Measurements from ENCODE around the gene CNOT2. TPM values are rescaled to one million over a fixed set of nuclear protein-coding genes. Genes with fewer than 3 reads are reported as not detected.

Gene CNOT2
- total RNA-seq, 2 experiments from 2014 or later, result 121 to 123 TPM

- no TSS peak for BruUV-seq (replicated peaks)
- H3K27ac ChIP-seq (ENCODE audit: low read depth, low read length, poor library complexity, severe bottlenecking), result no peak overlapping the region
- H3K4me1 ChIP-seq (ENCODE audit: insufficient read depth, low read length, poor library complexity, severe bottlenecking), result no peaks in the 10 kb centered on the region
- DNase-seq (ENCODE audit: low spot score), result no peak
- H3K36me3 ChIP-seq (ENCODE audit: insufficient read depth, low read length), result peaks cover 51% of the 10 kb centered on the region
- no peaks in the 10 kb centered on the region for H4K20me1 ChIP-seq (ENCODE audit: insufficient read depth, low read length)
- H3K79me2 ChIP-seq (ENCODE audit: insufficient read depth, low read depth, low read length), result no peaks in the 10 kb centered on the region; the same call in 1 of the 2 replicates
- H3K9me2 ChIP-seq (ENCODE audit: insufficient read depth, low read length), result no peaks in the 10 kb centered on the region
- TF ChIP-seq, protein P1, sequence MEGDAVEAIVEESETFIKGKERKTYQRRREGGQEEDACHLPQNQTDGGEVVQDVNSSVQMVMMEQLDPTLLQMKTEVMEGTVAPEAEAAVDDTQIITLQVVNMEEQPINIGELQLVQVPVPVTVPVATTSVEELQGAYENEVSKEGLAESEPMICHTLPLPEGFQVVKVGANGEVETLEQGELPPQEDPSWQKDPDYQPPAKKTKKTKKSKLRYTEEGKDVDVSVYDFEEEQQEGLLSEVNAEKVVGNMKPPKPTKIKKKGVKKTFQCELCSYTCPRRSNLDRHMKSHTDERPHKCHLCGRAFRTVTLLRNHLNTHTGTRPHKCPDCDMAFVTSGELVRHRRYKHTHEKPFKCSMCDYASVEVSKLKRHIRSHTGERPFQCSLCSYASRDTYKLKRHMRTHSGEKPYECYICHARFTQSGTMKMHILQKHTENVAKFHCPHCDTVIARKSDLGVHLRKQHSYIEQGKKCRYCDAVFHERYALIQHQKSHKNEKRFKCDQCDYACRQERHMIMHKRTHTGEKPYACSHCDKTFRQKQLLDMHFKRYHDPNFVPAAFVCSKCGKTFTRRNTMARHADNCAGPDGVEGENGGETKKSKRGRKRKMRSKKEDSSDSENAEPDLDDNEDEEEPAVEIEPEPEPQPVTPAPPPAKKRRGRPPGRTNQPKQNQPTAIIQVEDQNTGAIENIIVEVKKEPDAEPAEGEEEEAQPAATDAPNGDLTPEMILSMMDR (conservative IDR thresholded peaks at IDR 0.05; ENCODE audit: low read length), result no peak
- no peak for TF ChIP-seq EZH2phosphoT487 (IDR thresholded peaks at IDR 0.05; ENCODE audit: borderline replicate concordance, low read depth, low read length)
- H3K4me2 ChIP-seq (ENCODE audit: low read length), result no peak overlapping the region
- intact Hi-C loops (cut with micrococcal nuclease; ENCODE audit: unreplicated experiment), result no loop called here
- POLR2A ChIA-PET, result interaction anchor here (1.0 kb wide), 1 partner anchor 8 kb away, joined by 4 read pairs; no protein-coding TSS in a partner anchor
- no peak overlapping the region for H3K4me3 ChIP-seq (ENCODE audit: low read depth, low read length, poor library complexity, severe bottlenecking)
- H2AFZ ChIP-seq (ENCODE audit: low read length), result no peak overlapping the region
- H3K9me3 ChIP-seq (ENCODE audit: low read length), result peaks cover 3% of the 10 kb centered on the region; the same call in 1 of the 2 replicates
- CTCF ChIA-PET (ENCODE audit: unreplicated experiment), result no interaction called here
Measured at GRCh38 chr12:70329728-70330127, 86.5 kb downstream of the CNOT2 start.

DNA sequence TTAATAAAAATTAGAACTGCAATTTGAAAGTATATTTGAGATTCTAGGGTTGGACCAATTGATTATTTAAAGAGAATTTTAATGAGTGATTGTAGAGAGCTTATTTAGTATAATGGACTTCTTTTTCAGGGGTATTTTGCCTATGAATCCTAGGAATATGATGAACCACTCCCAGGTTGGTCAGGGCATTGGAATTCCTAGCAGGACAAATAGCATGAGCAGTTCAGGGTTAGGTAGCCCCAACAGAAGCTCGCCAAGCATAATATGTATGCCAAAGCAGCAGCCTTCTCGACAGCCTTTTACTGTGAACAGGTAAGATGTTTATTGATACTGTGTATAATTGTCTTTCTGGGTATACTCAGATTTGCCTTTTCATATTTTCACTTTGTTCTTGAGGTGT is 86.9 kb downstream of the CNOT2 start:
- no peak overlapping the region for H2AFZ ChIP-seq (ENCODE audit: low read length)
- H3K9me2 ChIP-seq (ENCODE audit: insufficient read depth, low read length), result no peaks in the 10 kb centered on the region
- no peaks in the 10 kb centered on the region for H4K20me1 ChIP-seq (ENCODE audit: insufficient read depth, low read length)
- TF ChIP-seq, protein P1 (conservative IDR thresholded peaks at IDR 0.05; ENCODE audit: low read length), result no peak
- no peak for TF ChIP-seq EZH2phosphoT487 (IDR thresholded peaks at IDR 0.05; ENCODE audit: borderline replicate concordance, low read depth, low read length)
- DNase-seq (ENCODE audit: low spot score), result no peak
- ChIA-PET CTCF (ENCODE audit: unreplicated experiment) (no interaction called here), POLR2A (interaction anchor here (1.0 kb wide), 1 partner anchor 8 kb away, joined by 4 read pairs; no protein-coding TSS in a partner anchor)
- BruUV-seq (replicated peaks), result no TSS peak
- H3K36me3 ChIP-seq (ENCODE audit: insufficient read depth, low read length), result peaks cover 53% of the 10 kb centered on the region
- no peak overlapping the region for H3K27ac ChIP-seq (ENCODE audit: low read depth, low read length, poor library complexity, severe bottlenecking)
- no peak overlapping the region for H3K4me2 ChIP-seq (ENCODE audit: low read length)
- intact Hi-C loops (cut with micrococcal nuclease; ENCODE audit: unreplicated experiment), result no loop called here
- H3K9me3 ChIP-seq (ENCODE audit: low read length), result peaks cover 3% of the 10 kb centered on the region; the same call in 1 of the 2 replicates
- H3K79me2 ChIP-seq (ENCODE audit: insufficient read depth, low read depth, low read length), result no peaks in the 10 kb centered on the region; the same call in 1 of the 2 replicates
- no peak overlapping the region for H3K4me3 ChIP-seq (ENCODE audit: low read depth, low read length, poor library complexity, severe bottlenecking)
- no peaks in the 10 kb centered on the region for H3K4me1 ChIP-seq (ENCODE audit: insufficient read depth, low read length, poor library complexity, severe bottlenecking)

DNA sequence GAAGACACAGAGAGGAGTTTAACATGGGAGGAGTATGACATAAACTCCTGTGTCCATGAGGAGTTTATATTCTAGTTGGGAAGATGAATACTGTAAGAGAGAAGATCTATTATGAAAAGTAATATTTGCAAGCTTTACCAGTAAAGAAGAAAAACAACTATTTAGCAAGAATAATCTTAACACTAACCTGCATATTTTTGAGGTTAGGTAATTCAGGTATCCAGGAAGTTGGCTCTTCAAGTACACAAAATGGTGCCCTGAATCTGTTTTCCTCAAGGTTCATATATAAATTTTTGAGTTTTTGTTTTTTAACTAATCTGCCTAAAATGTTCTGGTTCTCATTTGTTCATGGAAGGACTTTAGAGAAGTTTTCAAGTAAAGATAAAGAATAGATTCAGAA is 89.0 kb downstream of the CNOT2 start:
- intact Hi-C loops (cut with micrococcal nuclease; ENCODE audit: unreplicated experiment), result no loop called here
- ChIA-PET POLR2A (interaction anchor here (1.8 kb wide), 1 partner anchor 11 kb away, joined by 11 read pairs; no protein-coding TSS in a partner anchor), CTCF (ENCODE audit: unreplicated experiment) (no interaction called here)
- H2AFZ ChIP-seq (ENCODE audit: low read length), result no peak overlapping the region
- no peak overlapping the region for H3K27ac ChIP-seq (ENCODE audit: low read depth, low read length, poor library complexity, severe bottlenecking)
- H3K4me3 ChIP-seq (ENCODE audit: low read depth, low read length, poor library complexity, severe bottlenecking), result no peak overlapping the region
- BruUV-seq (replicated peaks), result no TSS peak
- no peak overlapping the region for H3K4me2 ChIP-seq (ENCODE audit: low read length)
- peaks cover 65% of the 10 kb centered on the region for H3K36me3 ChIP-seq (ENCODE audit: insufficient read depth, low read length)
- H3K79me2 ChIP-seq (ENCODE audit: insufficient read depth, low read depth, low read length), result no peaks in the 10 kb centered on the region; the same call in 1 of the 2 replicates
- H3K9me2 ChIP-seq (ENCODE audit: insufficient read depth, low read length), result no peaks in the 10 kb centered on the region
- no peaks in the 10 kb centered on the region for H3K4me1 ChIP-seq (ENCODE audit: insufficient read depth, low read length, poor library complexity, severe bottlenecking)
- DNase-seq (ENCODE audit: low spot score), result no peak
- H4K20me1 ChIP-seq (ENCODE audit: insufficient read depth, low read length), result no peaks in the 10 kb centered on the region
- no peak for TF ChIP-seq EZH2phosphoT487 (IDR thresholded peaks at IDR 0.05; ENCODE audit: borderline replicate concordance, low read depth, low read length)
- H3K9me3 ChIP-seq (ENCODE audit: low read length), result no peaks in the 10 kb centered on the region

All from OCI-LY7 (cell line).